M059J (cell line): ENCODE data around the gene ATPAF1. TPM values are rescaled to one million over a fixed set of nuclear protein-coding genes. Genes with fewer than 3 reads are reported as not detected.
A peak's percentile ranks its signal among the peaks of the same experiment; 100 is the strongest.
"Not testable (repeated sequence)": the region's sequence is repeated elsewhere in the genome, so short reads cannot be mapped to it uniquely, and the experiment has no call there.

Source experiments
- DNase-seq: peaks from one replicate; pipeline ENCODE4 v3.0.0-alpha.2; 2012; ENCODE audit warnings: low read depth
- total RNA-seq: library from RNA; depleted of rRNA; stranded (reverse); fragments of >200 nt; shearing (Covaris generic); gene quantifications from 2 replicates; pipeline ENCODE4 v1.2.3, GENCODE V29; 2014; rRNA removed

Gene ATPAF1
- total RNA-seq, result 68.4 and 94.2 TPM in 2 replicates

GRCh38 chr1:46667782-46668760 lies at the start of gene ATPAF1:
TSS of gene ATPAF1 (minus strand) at chr1:46668364. CDS start at chr1:46668322, 42 bp downstream.
- DNase-seq, result peak; percentile 51

- DNase-seq, result no peak
These were observed 49.5 kb upstream of the ATPAF1 start for GRCh38 chr1:46717654-46718053.

GRCh38 chr1:46714976-46715375 lies 46.8 kb upstream of the ATPAF1 start:
- no peak for DNase-seq

- no peak for DNase-seq
These were observed 40.0 kb upstream of the ATPAF1 start for GRCh38 chr1:46708121-46708520.

- no peak for DNase-seq
These were observed 37.2 kb upstream of the ATPAF1 start for GRCh38 chr1:46705408-46705807.

- no peak for DNase-seq
These were observed 35.9 kb upstream of the ATPAF1 start for GRCh38 chr1:46703927-46704641.

GRCh38 chr1:46699666-46700065 lies 31.5 kb upstream of the ATPAF1 start:
- no peak for DNase-seq

GRCh38 chr1:46697053-46697452 lies 28.9 kb upstream of the ATPAF1 start:
- DNase-seq, result no peak

GRCh38 chr1:46694676-46695075 lies 26.5 kb upstream of the ATPAF1 start:
- DNase-seq, result not testable (repeated sequence)

GRCh38 chr1:46692811-46693770 lies 24.9 kb upstream of the ATPAF1 start:
- DNase-seq, result no peak

GRCh38 chr1:46691997-46692790 lies 24.0 kb upstream of the ATPAF1 start:
- DNase-seq, result peak; percentile 26

- DNase-seq, result peak; percentile 22
These were observed 22.8 kb upstream of the ATPAF1 start for GRCh38 chr1:46690931-46691421.

GRCh38 chr1:46689897-46690296 lies 21.7 kb upstream of the ATPAF1 start:
- DNase-seq, result no peak

GRCh38 chr1:46689356-46689755 lies 21.2 kb upstream of the ATPAF1 start:
- DNase-seq, result no peak

- DNase-seq, result no peak
These were observed 19.9 kb upstream of the ATPAF1 start for GRCh38 chr1:46687921-46688509.

- DNase-seq, result peak; percentile 81
These were observed 19.0 kb upstream of the ATPAF1 start for GRCh38 chr1:46687093-46687659.

- no peak for DNase-seq
These were observed 18.1 kb upstream of the ATPAF1 start for GRCh38 chr1:46686255-46686654.

GRCh38 chr1:46684670-46685069 lies 16.5 kb upstream of the ATPAF1 start:
- DNase-seq, result no peak

GRCh38 chr1:46682064-46682463 lies 13.9 kb upstream of the ATPAF1 start:
- no peak for DNase-seq
